HG03280 (cell line): Measurements from ENCODE around the gene CDH11.

Experiments
- ATAC-seq: cut with Tn5 transposase; IDR thresholded peaks from one replicate; pipeline ENCODE4 v1.9.1; 2021; ENCODE audit warnings: mild to moderate bottlenecking, moderate library complexity; ENCODE audit not compliant: unreplicated experiment

CDH11 gene

GRCh38 chr16:65041667-65042066 lies 80.2 kb downstream of the CDH11 start:
- ATAC-seq = no peak

- ATAC-seq = no peak
These were observed 83.8 kb downstream of the CDH11 start for GRCh38 chr16:65038100-65038499.

DNA sequence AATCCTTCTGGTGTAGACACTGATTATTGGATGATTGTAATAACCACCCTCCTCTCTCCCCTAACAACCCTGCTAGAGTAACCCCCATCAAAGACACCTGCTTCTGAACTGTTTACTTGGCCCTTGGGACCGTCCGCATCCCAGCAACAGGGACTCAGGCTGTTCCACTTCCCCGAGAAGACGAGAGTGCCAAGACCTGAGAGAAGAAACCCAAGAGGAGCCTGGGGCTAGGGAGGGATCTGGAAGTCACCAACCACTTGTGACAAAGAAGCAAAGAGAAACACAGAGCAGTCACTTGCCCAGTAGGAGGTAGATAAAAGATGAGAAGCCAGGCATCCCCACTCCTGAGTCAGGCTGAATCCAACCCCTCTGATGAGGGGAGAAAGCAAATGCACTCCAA lies 84.3 kb downstream of the CDH11 start:
- no peak for ATAC-seq

DNA sequence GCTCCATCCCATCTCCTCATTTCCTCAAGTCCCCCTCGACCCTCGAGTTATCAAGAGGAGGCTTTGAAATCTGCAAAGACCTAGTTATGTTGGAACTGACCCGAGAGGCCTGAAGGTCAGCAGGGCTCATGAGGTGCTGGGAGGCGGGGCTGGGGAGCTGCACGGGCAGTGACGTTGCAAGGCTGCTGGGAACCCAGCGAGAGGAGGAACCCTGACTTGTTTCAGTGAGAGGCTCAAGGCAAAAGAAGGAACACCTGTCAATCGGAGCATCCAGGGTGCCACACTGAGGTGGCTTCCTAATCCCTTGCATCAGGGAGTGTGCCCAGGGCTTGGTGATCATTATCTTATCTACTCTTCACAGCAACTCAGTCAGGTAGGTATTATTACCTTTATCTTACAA lies 86.9 kb downstream of the CDH11 start:
- ATAC-seq = no peak

DNA sequence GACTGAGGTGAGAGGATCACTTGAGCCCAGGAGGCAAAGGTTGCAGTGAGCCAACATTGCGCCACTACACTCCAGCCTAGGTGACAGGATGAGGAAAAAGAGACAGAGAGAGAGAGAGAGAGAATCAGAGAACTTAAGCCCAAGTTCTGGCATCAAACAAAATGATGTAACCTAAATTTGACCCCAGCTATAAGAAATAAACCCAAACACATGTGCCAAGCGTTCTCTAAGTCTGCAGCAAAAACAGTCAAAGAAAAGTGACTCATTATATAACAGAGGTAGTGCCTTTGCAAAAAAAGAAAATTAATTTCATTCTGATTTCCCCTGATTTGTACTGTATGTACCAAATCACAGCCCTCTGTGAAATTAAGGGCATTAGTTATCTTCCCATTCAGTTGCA lies 89.5 kb downstream of the CDH11 start:
- no peak for ATAC-seq

DNA sequence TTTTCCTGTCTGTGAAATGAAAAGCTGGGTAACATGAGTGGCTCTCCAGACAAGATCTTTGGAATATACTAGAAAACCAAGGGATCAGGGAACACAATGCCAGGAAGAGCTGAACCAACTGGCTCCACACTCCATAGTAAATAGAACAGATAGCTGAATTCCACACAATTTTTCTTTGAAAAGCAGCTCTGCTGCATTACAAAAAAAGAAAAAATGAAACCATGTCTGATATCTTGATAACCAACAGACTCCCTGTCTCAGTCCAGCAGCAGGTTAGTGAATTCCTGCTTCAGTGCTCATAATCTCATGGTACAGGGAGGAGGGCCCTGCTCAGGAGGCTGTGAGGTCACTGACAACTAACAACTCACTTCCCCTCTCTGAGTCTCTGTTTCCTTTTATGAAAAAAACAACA lies 97.1 kb downstream of the CDH11 start:
- ATAC-seq = no peak

DNA sequence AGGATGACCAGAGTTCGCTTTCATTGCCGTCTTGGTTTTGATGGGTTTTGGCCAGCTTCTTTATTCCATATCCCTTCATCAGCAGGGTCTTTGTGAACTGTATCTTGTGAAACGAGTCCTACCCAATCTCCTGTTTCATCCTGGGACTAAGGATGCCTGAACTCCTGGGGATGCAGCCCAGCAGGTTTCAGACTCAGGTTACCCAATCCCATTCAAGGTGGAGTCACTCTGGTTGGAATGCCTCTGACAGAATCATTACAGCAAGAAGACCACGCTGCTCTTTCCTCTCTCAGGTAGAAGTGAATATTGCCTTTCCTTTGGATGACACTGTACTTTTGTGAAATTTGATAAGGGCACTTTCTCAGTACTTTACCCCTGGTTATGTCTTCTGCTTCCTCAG lies 98.1 kb downstream of the CDH11 start:
- no peak for ATAC-seq

DNA sequence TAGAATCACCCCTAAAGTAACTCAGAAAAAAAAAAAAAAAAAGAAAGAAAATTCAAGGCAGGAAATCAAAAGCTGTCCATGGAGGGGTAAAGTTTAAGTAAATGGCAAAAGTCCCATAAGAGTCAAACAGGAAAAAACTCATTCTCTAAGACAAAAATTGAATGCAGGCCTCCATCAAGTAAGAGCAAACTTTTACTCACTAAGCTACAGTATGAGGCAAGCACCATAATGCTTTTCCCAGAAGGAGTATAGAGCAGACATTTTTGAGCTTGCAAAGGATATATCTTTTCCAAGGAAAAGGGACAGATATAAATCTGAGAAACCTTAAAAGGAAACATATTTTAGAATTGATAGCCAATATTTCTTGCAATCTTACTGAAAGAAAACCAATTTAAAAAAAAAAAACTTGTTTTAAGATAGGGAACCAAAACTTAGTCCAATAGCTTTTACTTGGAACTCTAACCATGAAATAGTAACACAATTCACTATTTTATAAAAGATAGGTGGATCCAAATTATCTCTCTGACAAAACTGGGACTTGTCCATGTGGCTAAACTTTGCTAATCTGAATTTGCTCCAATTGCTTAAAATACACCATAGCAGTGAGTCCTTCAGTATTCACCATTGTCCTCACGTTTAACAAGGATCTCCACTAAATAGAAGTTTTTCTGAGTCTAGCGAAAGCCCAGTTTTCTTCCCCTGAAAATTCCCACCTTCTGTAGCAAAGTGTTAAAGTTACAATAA lies 99.8 kb downstream of the CDH11 start:
- no peak for ATAC-seq

- no peak for ATAC-seq
These were observed 105.1 kb downstream of the CDH11 start for GRCh38 chr16:65016754-65017153.

DNA sequence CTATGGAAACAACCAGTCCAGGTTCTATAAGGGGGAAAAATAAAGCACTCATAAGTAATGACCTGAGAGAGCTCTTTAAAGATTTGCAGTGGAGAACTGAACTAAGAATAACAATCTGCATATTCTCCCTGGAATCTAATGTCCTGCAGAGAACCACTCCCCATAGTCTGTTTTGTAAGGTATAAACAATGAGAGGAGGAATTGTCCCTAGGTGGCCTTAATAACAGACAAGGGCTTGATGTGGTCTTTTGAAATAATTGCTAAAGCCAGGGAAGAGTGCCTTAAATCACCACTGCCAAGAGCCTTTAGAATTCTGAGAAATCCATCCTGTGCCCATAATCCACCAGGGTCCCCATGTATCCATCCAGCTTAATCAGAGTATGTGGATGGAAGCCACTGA lies 106.3 kb downstream of the CDH11 start:
- no peak for ATAC-seq

DNA sequence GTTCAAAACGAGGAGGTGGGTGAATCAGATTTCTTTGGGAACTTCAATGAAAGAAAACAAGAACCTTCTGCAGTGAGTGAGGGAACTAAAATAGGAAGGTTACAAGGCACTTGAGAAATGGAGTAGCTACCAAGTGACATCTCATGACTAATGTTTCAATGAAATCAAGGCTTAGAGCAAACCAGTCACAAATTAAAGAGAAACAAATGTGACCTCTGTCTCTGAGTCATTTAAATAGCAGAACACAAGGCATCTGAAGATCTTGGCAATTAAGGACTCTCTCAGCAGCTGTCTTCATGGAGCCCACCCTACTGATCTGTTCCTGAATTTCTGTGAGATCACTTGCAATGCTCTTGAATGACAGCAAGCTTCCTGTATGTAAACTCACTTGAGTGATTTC lies 109.5 kb downstream of the CDH11 start:
- ATAC-seq = no peak

DNA sequence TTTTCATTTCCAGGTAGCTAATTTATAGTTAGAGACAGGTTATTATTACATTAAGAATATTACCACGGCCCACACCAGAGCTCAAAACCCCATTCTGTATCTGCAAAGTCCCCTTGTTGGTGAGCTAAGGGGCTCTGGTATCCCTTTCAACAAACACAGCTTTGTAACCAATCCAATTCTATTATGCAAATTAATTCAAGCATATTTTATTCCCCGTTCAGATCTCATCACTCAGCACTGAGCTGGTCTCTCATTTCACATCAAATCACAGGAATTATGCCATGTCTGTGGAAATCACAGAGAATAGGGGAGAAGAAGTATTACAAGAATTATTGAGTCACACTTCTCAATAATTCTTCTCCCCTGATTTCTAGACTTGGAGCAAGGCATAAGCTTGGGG lies 111.7 kb downstream of the CDH11 start:
- no peak for ATAC-seq

DNA sequence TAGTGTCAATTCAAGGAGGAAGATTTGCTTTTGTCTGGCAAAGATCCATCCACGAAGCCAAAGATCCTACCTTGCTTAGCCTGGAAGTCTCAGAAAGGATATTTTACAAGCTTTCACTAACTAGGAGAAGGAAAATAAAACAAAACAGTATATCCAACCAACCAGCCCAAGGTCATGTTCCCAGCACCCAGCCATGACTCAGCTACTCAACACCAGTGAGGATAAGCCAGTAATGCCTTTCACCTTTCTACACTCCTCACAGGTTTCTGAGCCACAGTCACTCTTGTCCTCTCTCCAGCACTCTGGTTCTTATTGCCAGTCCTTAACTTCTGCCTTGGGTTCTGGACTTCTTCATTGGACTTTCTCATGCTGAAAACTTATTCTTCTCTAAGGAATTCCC lies 116.2 kb downstream of the CDH11 start:
- no peak for ATAC-seq

GRCh38 chr16:65004570-65004969 lies 117.3 kb downstream of the CDH11 start:
- ATAC-seq = no peak

GRCh38 chr16:65003621-65004020 lies 118.2 kb downstream of the CDH11 start:
- no peak for ATAC-seq

DNA sequence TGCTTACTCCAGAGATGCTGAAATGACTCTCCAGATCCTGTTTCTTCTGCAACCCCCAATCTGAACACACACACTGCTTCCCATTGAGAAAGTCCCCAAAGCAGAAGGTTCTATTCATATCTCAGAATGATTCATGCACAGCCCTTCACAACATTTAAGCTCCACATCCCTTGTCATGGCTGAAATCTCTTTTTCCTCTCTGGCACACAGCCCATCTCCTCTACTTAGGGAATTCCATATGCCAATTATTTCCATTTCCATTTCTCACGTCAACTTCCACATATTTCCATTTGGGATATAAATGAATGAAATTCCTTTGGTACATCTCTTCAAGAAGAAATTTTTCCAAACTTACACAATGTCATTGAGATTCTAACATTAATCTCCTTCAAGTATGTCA lies 119.6 kb downstream of the CDH11 start:
- no peak for ATAC-seq

DNA sequence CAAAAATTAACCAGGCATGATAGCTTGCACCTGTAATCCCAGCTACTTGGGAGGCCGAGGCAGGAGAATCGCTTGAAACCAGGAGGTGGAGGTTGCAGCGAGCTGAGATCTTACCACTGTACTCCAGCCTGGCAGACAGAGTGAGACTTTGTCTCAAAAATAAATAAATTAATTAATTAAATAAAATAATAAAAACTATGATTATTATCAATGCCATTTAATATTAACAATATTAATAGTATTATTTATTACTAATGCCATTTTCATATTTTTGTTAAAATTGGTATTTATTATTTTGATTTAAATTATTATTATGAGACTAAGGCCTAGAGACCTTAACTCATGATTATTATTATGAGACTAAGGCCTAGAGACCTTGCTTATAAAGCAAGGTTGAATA lies 121.2 kb downstream of the CDH11 start:
- ATAC-seq = no peak

GRCh38 chr16:64997751-64998150 lies 124.1 kb downstream of the CDH11 start:
- no peak for ATAC-seq

GRCh38 chr16:64997121-64997520 lies 124.7 kb downstream of the CDH11 start:
- no peak for ATAC-seq

GRCh38 chr16:64996641-64997040 lies 125.2 kb downstream of the CDH11 start:
- ATAC-seq = no peak

GRCh38 chr16:64993464-64993863 lies 128.4 kb downstream of the CDH11 start:
- no peak for ATAC-seq

- ATAC-seq = no peak
These were observed 130.9 kb downstream of the CDH11 start for GRCh38 chr16:64991001-64991400.

- no peak for ATAC-seq
These were observed 131.8 kb downstream of the CDH11 start for GRCh38 chr16:64990101-64990500.
